GM12874 (cell line): ENCODE data around the gene USP49.

Experiments used
- TF ChIP-seq, protein P1 (sequence below): IDR thresholded peaks from 2 replicates; pipeline ENCODE4 v1.5.1; 2011; ENCODE audit warnings: low read depth, mild to moderate bottlenecking, control low read depth, low read length, moderate library complexity; ENCODE audit not compliant: insufficient read depth

The USP49 gene

DNA sequence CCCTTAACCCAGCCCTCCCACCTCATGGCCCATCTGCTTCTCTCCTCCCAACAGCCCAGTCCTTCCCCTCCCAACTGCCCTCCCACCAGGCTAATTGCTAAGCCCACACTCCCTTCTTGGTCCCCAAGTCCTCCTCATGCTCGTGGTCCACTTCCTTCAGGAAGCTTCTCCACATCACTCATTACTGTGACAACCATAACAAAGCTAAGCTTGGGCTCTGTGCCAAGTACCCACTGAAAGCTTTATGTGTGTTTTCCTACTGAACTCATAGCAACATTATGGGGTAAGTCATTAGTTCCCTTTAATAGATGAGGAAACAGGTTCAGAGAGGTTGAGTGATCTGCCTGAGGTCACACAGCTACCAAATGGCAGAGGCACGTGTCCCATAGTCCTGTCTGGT lies 131.7 kb downstream of the USP49 start:
- TF ChIP-seq, protein P1, sequence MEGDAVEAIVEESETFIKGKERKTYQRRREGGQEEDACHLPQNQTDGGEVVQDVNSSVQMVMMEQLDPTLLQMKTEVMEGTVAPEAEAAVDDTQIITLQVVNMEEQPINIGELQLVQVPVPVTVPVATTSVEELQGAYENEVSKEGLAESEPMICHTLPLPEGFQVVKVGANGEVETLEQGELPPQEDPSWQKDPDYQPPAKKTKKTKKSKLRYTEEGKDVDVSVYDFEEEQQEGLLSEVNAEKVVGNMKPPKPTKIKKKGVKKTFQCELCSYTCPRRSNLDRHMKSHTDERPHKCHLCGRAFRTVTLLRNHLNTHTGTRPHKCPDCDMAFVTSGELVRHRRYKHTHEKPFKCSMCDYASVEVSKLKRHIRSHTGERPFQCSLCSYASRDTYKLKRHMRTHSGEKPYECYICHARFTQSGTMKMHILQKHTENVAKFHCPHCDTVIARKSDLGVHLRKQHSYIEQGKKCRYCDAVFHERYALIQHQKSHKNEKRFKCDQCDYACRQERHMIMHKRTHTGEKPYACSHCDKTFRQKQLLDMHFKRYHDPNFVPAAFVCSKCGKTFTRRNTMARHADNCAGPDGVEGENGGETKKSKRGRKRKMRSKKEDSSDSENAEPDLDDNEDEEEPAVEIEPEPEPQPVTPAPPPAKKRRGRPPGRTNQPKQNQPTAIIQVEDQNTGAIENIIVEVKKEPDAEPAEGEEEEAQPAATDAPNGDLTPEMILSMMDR = no peak

DNA sequence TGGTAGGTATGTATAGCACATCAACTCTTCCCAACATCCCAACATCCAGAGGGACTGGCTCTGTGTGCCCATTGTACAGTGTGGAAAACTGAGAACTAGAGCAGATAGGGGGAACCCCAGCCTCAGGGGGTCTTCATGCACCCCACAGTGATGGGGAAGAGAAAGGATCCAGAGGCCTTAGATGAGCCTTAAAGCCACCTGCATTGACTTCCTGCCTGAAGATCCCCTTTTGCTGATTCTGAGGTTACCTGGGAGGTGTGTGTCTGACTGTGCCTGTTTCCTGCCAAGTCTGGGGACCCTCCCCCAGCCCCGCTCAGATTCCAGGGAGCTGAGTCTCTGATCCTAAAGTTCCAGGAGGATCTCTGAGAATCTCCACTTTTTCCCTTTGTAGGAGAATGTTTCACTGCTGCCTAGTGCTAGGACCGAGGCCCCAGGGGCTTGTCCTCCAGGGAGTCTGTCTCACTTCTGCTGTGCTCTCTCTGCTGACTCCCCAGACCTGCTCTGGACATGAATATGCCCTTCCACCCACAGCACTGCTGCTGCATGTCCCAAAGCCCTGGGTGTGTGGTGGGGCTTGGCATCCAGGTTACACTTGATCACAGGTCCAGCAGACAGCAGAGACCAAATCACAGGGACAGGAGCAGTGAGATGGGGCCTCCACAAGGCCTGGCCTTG lies 135.1 kb downstream of the USP49 start:
- TF ChIP-seq, protein P1 = no peak

DNA sequence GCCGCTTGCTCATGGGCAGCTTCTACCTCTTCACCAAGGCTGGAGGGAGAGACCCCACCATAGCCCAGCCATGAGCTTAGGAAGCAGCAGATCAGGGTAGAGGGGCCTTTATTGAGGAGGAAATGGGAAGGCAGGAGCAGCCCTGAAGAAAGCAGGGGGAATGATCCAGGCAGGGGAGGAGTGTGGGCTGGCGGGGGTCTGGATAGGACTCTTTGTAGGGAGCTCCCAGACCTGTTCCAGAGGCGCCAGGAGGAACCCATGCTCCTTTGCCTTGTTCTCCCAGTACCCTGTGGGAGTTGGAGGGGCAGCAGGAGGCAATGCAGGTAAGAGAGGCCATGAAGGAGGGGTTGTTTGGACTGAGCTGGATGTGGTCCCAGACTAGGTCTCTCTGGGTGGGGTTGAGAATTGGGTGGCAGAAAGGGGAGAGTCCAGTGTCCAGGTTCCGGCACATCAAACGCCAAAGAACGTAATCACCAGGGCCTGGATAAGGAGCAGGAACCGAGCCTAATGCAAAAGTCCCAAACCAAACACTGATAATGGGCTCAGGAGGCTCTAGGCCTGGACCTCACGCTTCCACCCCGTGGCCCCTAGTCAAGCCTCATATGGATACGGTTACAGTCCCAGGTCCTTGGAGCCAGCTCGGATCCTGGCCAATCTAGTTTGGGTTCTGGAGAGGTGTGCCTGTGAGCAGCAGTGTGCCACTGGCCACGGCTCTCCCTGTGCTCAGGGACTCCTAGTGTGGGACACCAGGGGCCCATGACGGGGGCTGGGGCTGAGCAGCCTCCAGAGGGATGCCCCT lies 135.9 kb downstream of the USP49 start:
- TF ChIP-seq, protein P1 = no peak

DNA sequence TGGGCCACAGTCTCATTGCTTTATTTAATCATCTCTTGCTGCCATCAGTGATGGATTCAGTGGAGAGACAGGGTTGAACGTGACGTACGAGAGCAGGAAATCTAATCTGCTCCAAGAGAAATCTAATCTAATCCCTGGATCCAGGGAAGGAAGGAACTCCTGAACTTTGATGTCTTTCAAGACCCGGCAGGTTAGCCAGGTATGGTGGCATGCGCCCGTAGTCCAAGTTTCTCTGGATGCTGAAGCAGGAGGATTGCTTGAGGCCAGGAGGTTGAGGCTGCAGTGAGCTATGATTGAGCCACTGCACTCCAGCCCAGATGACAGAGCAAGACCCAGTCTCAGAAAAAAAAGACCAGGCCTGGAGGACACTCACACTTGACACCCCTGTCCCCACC lies 136.5 kb downstream of the USP49 start:
- TF ChIP-seq, protein P1 = no peak

DNA sequence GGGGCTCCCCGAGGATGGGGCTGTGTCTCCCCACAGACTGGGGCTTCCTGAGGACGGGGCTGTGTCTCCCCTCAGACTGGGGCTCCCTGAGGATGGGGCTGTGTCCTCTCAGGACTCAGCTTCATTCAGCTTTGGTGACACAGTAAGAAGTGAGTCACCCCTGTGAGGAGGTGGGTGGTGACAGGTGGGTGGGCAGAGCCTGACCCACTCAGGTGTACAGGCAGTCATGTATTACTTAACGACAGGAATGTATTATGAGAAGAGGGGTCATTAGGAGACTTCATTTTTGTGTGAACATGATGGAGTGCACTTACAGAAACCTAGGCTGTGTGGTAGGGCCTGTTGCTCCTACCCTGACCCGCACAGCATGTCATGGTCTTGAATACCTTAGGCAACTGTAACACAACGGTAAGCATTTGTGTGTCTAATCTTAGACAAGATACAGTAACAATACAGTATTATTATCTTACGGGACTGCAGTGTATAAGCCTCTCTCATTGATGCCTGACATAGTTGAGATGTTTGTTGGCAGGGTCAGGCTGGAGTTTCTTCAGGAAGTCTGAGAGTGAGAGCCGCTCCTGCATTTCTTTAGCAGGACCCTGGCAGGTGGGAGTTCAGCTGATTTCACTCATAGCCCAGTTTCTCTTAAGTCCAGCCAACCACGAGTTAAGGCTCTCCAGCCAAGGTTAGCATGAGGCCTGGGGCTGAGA lies 137.1 kb downstream of the USP49 start:
- TF ChIP-seq, protein P1 = no peak

DNA sequence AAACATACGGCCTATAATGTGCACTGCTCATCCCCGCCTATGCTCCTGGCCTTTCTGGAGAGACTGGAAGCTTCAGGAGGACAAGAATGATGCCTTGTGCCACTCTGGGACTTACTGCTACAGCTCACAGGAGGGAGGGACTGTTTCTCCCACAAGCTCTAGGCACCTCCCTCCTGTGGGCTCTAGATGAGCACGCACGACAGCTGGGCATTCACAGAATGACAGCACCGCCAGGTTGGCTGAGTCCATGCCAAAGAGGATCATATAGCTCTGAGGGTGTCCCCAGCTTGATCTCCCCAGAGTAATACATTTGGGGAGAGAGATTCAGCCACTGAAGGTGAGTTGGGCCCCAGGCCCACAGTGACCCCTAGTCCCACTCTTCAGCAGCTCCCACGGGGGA lies 137.9 kb downstream of the USP49 start:
- TF ChIP-seq, protein P1 = no peak

DNA sequence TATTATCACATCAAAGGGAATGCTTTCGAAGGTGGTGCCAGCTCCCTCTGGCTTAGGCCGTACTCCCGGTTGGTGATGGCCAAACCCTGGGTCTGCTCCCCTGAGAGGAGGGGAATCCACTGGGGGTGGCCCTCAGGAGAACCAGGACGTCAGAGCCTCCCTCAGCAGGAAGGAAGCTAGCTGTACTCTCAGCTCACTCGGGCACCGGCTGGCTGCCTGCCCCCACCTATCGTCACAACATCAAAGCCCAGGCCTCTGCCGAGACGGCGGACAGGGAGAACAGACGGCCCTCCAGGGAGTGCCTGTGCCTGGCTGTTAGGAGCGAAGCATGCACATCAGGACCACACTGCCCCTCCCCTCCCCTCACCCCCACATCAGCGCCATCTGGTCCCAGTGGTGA lies 138.8 kb downstream of the USP49 start:
- TF ChIP-seq, protein P1 = no peak
